KG1 (cell line): Measurements from ENCODE around the gene TTC16.
A peak's percentile ranks its signal among the peaks of the same experiment; 100 is the strongest.
"Not testable (repeated sequence)": the region's sequence is repeated elsewhere in the genome, so short reads cannot be mapped to it uniquely, and the experiment has no call there.

Source experiments
- DNase-seq: peaks from one replicate; lab custom pipeline; 2025; lab: John Stamatoyannopoulos, UW

The TTC16 gene

GRCh38 chr9:127767909-127768331 is 52.0 kb downstream of the TTC16 start:
- DNase-seq: no peak

- DNase-seq: no peak
Observed at GRCh38 chr9:127768698-127769097, 52.8 kb downstream of the TTC16 start.

GRCh38 chr9:127769101-127769500 is 53.2 kb downstream of the TTC16 start:
- no peak for DNase-seq

- DNase-seq: no peak
Observed at GRCh38 chr9:127769929-127770582, 54.2 kb downstream of the TTC16 start.

- DNase-seq: no peak
Observed at GRCh38 chr9:127770583-127770904, 54.7 kb downstream of the TTC16 start.

GRCh38 chr9:127770905-127771569 is 55.2 kb downstream of the TTC16 start:
- peak; percentile 60 for DNase-seq

GRCh38 chr9:127771570-127772189 is 55.8 kb downstream of the TTC16 start:
- no peak for DNase-seq

- DNase-seq: no peak
Observed at GRCh38 chr9:127772603-127773002, 56.7 kb downstream of the TTC16 start.

GRCh38 chr9:127773272-127773671 is 57.4 kb downstream of the TTC16 start:
- DNase-seq: no peak

GRCh38 chr9:127773981-127774380 is 58.1 kb downstream of the TTC16 start:
- no peak for DNase-seq

- DNase-seq: peak; percentile 79
Observed at GRCh38 chr9:127776195-127776923, 60.5 kb downstream of the TTC16 start.

GRCh38 chr9:127776924-127777289 is 61.0 kb downstream of the TTC16 start:
- DNase-seq: no peak

GRCh38 chr9:127777368-127777980 is 61.6 kb downstream of the TTC16 start:
- DNase-seq: no peak

GRCh38 chr9:127778280-127779135 is 62.6 kb downstream of the TTC16 start, which contains the start of gene SH2D3C:
Gene SH2D3C (minus strand): TSS chr9:127778666. CDS start chr9:127778627, 39 bp downstream.
- DNase-seq: peak; percentile 68

- DNase-seq: no peak
Observed at GRCh38 chr9:127779136-127779981, 63.5 kb downstream of the TTC16 start.

- DNase-seq: no peak
Observed at GRCh38 chr9:127780126-127780885, 64.4 kb downstream of the TTC16 start.

GRCh38 chr9:127780909-127781308 is 65.0 kb downstream of the TTC16 start:
- DNase-seq: not testable (repeated sequence)
